ENCODE results near the gene SLC66A2.

- TF ChIP-seq POLR2A (IDR thresholded peaks at IDR 0.05), result no peak
- no peak for TF ChIP-seq CTCF (IDR thresholded peaks at IDR 0.05)
Observed at GRCh38 chr18:79962311-79962710, 10.9 kb upstream of the SLC66A2 start.

All from adrenal gland (tissue), 5 donors.